BE2C (cell line): ENCODE results near the gene TRAP1.
"Not testable (repeated sequence)": the region's sequence is repeated elsewhere in the genome, so short reads cannot be mapped to it uniquely, and the experiment has no call there.

Experiments used
- DNase-seq: peaks from one replicate; pipeline ENCODE4 v3.0.0-alpha.2; 2020
- H3K27me3 ChIP-seq: fragments of 250-450 bp; sonication (Bioruptor Pico); 2 replicates; pipeline ENCODE4 v1.5.1; 2020; ENCODE audit warnings: mild to moderate bottlenecking
- H3K36me3 ChIP-seq: fragments of 250-450 bp; sonication (Bioruptor Pico); 2 replicates; pipeline ENCODE4 v1.5.1; 2020; ENCODE audit warnings: mild to moderate bottlenecking
- H3K4me1 ChIP-seq: fragments of 250-450 bp; sonication (Bioruptor Pico); 2 replicates; pipeline ENCODE4 v1.5.1; 2020
- H3K4me3 ChIP-seq: 2 replicates; pipeline ENCODE4 v1.5.1; 2011; ENCODE audit warnings: low read depth, low read length
- H3K9me3 ChIP-seq: fragments of 250-450 bp; sonication (Bioruptor Pico); 2 replicates; pipeline ENCODE4 v1.5.1; 2020
- CTCF ChIP-seq: IDR thresholded peaks from 2 replicates; pipeline ENCODE4 v1.5.1; 2012; ENCODE audit warnings: mild to moderate bottlenecking, low read depth, low read length

Gene TRAP1

GRCh38 chr16:3662601-3663000 is 54.7 kb downstream of the TRAP1 start:
- no peaks in the 10 kb centered on the region for H3K9me3 ChIP-seq
- no peak for DNase-seq
- H3K36me3 ChIP-seq: peaks cover 94% of the 10 kb centered on the region
- no peaks in the 10 kb centered on the region for H3K4me1 ChIP-seq
- TF ChIP-seq CTCF: no peak
- H3K27me3 ChIP-seq: no peaks in the 10 kb centered on the region
- no peak overlapping the region for H3K4me3 ChIP-seq

GRCh38 chr16:3661922-3662321 is 55.4 kb downstream of the TRAP1 start:
- DNase-seq: no peak
- peaks cover 98% of the 10 kb centered on the region for H3K36me3 ChIP-seq
- no peaks in the 10 kb centered on the region for H3K9me3 ChIP-seq
- no peaks in the 10 kb centered on the region for H3K27me3 ChIP-seq
- TF ChIP-seq CTCF: no peak
- no peaks in the 10 kb centered on the region for H3K4me1 ChIP-seq
- H3K4me3 ChIP-seq: no peak overlapping the region

- no peak for TF ChIP-seq CTCF
- no peak overlapping the region for H3K4me3 ChIP-seq
- H3K4me1 ChIP-seq: no peaks in the 10 kb centered on the region
- no peak for DNase-seq
- H3K36me3 ChIP-seq: peaks cover 97% of the 10 kb centered on the region
- H3K27me3 ChIP-seq: no peaks in the 10 kb centered on the region
- no peaks in the 10 kb centered on the region for H3K9me3 ChIP-seq
These were observed 56.0 kb downstream of the TRAP1 start for GRCh38 chr16:3661311-3661710.

GRCh38 chr16:3659251-3659650 is 58.1 kb downstream of the TRAP1 start:
- Histone ChIP-seq H3K36me3 (peaks cover 95% of the 10 kb centered on the region), H3K27me3 (no peaks in the 10 kb centered on the region), H3K4me3 (no peak overlapping the region), H3K9me3 (no peaks in the 10 kb centered on the region), H3K4me1 (no peaks in the 10 kb centered on the region)
- no peak for TF ChIP-seq CTCF
- no peak for DNase-seq

GRCh38 chr16:3656491-3657468 is 60.5 kb downstream of the TRAP1 start:
- Histone ChIP-seq H3K9me3 (no peaks in the 10 kb centered on the region), H3K4me1 (no peaks in the 10 kb centered on the region), H3K36me3 (peaks cover 90% of the 10 kb centered on the region), H3K27me3 (no peaks in the 10 kb centered on the region), H3K4me3 (no peak overlapping the region)
- no peak for TF ChIP-seq CTCF
- DNase-seq: no peak

- H3K36me3 ChIP-seq: peaks cover 86% of the 10 kb centered on the region
- not testable (repeated sequence) for H3K4me3 ChIP-seq
These were observed 61.2 kb downstream of the TRAP1 start for GRCh38 chr16:3656160-3656490.

More at GRCh38 chr16:3656160-3656490, 61.2 kb downstream of the TRAP1 start:
- H3K9me3 ChIP-seq, H3K4me1 ChIP-seq, DNase-seq, H3K27me3 ChIP-seq: not testable (repeated sequence)
